Measurements from ENCODE around the gene RALB.
"Not testable (repeated sequence)": the region's sequence is repeated elsewhere in the genome, so short reads cannot be mapped to it uniquely, and the experiment has no call there.

RALB gene

GRCh38 chr2:120255071-120255470 lies 2.4 kb downstream of the RALB start:
- H3K27me3 ChIP-seq (ENCODE audit: insufficient read depth, low read length), result no peaks in the 10 kb centered on the region
- peak overlapping the region; percentile 93; the same call in 1 of the 2 replicates for H3K4me3 ChIP-seq (ENCODE audit: low read depth, low read length)
- H3K4me1 ChIP-seq (ENCODE audit: control insufficient read depth, insufficient read depth, low read length, unreplicated experiment), result peaks cover 27% of the 10 kb centered on the region
- H3K79me2 ChIP-seq (ENCODE audit: control insufficient read depth, insufficient read depth, low read length, unreplicated experiment), result peaks cover 58% of the 10 kb centered on the region
- H3K36me3 ChIP-seq (ENCODE audit: insufficient read depth, low read length), result peaks cover 7% of the 10 kb centered on the region; the same call in 1 of the 2 replicates
- H2AFZ ChIP-seq (ENCODE audit: low read length, unreplicated experiment), result no peak overlapping the region
- H3K27ac ChIP-seq (ENCODE audit: low read depth, low read length), result no peak overlapping the region

- Histone ChIP-seq H3K4me3 (ENCODE audit: low read depth, low read length) (no peak overlapping the region), H3K4me1 (ENCODE audit: control insufficient read depth, insufficient read depth, low read length, unreplicated experiment) (peaks cover 27% of the 10 kb centered on the region), H3K79me2 (ENCODE audit: control insufficient read depth, insufficient read depth, low read length, unreplicated experiment) (peaks cover 68% of the 10 kb centered on the region), H3K27ac (ENCODE audit: low read depth, low read length) (no peak overlapping the region), H2AFZ (ENCODE audit: low read length, unreplicated experiment) (no peak overlapping the region), H3K36me3 (ENCODE audit: insufficient read depth, low read length) (peaks cover 7% of the 10 kb centered on the region; the same call in 1 of the 2 replicates), H3K27me3 (ENCODE audit: insufficient read depth, low read length) (no peaks in the 10 kb centered on the region)
These were observed 3.5 kb downstream of the RALB start for GRCh38 chr2:120255986-120256650.

- Histone ChIP-seq H3K4me3 (ENCODE audit: low read depth, low read length) (no peak overlapping the region), H3K36me3 (ENCODE audit: insufficient read depth, low read length) (peaks cover 7% of the 10 kb centered on the region; the same call in 1 of the 2 replicates), H3K79me2 (ENCODE audit: control insufficient read depth, insufficient read depth, low read length, unreplicated experiment) (peaks cover 74% of the 10 kb centered on the region), H3K4me1 (ENCODE audit: control insufficient read depth, insufficient read depth, low read length, unreplicated experiment) (peaks cover 25% of the 10 kb centered on the region), H2AFZ (ENCODE audit: low read length, unreplicated experiment) (no peak overlapping the region), H3K27ac (ENCODE audit: low read depth, low read length) (no peak overlapping the region), H3K27me3 (ENCODE audit: insufficient read depth, low read length) (no peaks in the 10 kb centered on the region)
These were observed 4.0 kb downstream of the RALB start for GRCh38 chr2:120256651-120257000.

- H3K79me2 ChIP-seq (ENCODE audit: control insufficient read depth, insufficient read depth, low read length, unreplicated experiment), result peaks cover 83% of the 10 kb centered on the region
These were observed 4.9 kb downstream of the RALB start for GRCh38 chr2:120257522-120257921.

GRCh38 chr2:120258196-120258595 lies 5.5 kb downstream of the RALB start:
- Histone ChIP-seq H3K27ac (ENCODE audit: low read depth, low read length) (no peak overlapping the region), H3K79me2 (ENCODE audit: control insufficient read depth, insufficient read depth, low read length, unreplicated experiment) (peaks cover 86% of the 10 kb centered on the region), H3K4me3 (ENCODE audit: low read depth, low read length) (no peak overlapping the region), H2AFZ (ENCODE audit: low read length, unreplicated experiment) (no peak overlapping the region), H3K4me1 (ENCODE audit: control insufficient read depth, insufficient read depth, low read length, unreplicated experiment) (peaks cover 28% of the 10 kb centered on the region), H3K36me3 (ENCODE audit: insufficient read depth, low read length) (peaks cover 7% of the 10 kb centered on the region; the same call in 1 of the 2 replicates), H3K27me3 (ENCODE audit: insufficient read depth, low read length) (no peaks in the 10 kb centered on the region)

More at GRCh38 chr2:120257522-120257921, 4.9 kb downstream of the RALB start:
- peaks cover 27% of the 10 kb centered on the region for H3K4me1 ChIP-seq (ENCODE audit: control insufficient read depth, insufficient read depth, low read length, unreplicated experiment)
- no peak overlapping the region for H2AFZ ChIP-seq (ENCODE audit: low read length, unreplicated experiment)
- H3K36me3 ChIP-seq (ENCODE audit: insufficient read depth, low read length), result peaks cover 7% of the 10 kb centered on the region; the same call in 1 of the 2 replicates
- H3K27me3 ChIP-seq (ENCODE audit: insufficient read depth, low read length), result no peaks in the 10 kb centered on the region
- H3K4me3 ChIP-seq (ENCODE audit: low read depth, low read length), result no peak overlapping the region
- H3K27ac ChIP-seq (ENCODE audit: low read depth, low read length), result no peak overlapping the region

DNA sequence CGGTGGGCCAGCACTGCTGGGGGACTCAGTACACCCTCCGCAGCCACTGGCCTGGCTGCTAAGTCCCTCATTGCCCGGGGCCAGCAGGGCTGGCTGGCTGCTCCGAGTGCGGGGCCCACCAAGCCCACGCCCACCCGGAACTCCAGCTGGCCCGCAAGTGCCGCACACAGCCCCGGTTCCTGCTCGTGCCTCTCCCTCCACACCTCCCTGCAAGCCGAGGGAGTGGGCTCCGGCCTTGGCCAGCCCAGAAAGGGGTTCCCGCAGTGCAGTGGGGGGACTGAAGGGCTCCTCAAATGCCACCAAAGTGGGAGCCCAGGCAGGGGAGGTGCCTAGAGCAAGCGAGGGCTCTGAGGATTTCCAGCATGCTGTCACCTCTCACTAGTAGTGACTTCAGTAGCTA lies 7.3 kb downstream of the RALB start:
- not testable (repeated sequence) for H3K36me3 ChIP-seq (ENCODE audit: insufficient read depth, low read length); H2AFZ ChIP-seq (ENCODE audit: low read length, unreplicated experiment); H3K27ac ChIP-seq (ENCODE audit: low read depth, low read length); H3K27me3 ChIP-seq (ENCODE audit: insufficient read depth, low read length); H3K4me3 ChIP-seq (ENCODE audit: low read depth, low read length)
- Histone ChIP-seq H3K4me1 (ENCODE audit: control insufficient read depth, insufficient read depth, low read length, unreplicated experiment) (peaks cover 19% of the 10 kb centered on the region), H3K79me2 (ENCODE audit: control insufficient read depth, insufficient read depth, low read length, unreplicated experiment) (peaks cover 79% of the 10 kb centered on the region)

- no peak overlapping the region for H2AFZ ChIP-seq (ENCODE audit: low read length, unreplicated experiment)
- no peak overlapping the region for H3K4me3 ChIP-seq (ENCODE audit: low read depth, low read length)
- H3K4me1 ChIP-seq (ENCODE audit: control insufficient read depth, insufficient read depth, low read length, unreplicated experiment), result peaks cover 19% of the 10 kb centered on the region
- H3K79me2 ChIP-seq (ENCODE audit: control insufficient read depth, insufficient read depth, low read length, unreplicated experiment), result peaks cover 79% of the 10 kb centered on the region
- H3K27ac ChIP-seq (ENCODE audit: low read depth, low read length), result no peak overlapping the region
- H3K36me3 ChIP-seq (ENCODE audit: insufficient read depth, low read length), result peaks cover 7% of the 10 kb centered on the region; the same call in 1 of the 2 replicates
- H3K27me3 ChIP-seq (ENCODE audit: insufficient read depth, low read length), result no peaks in the 10 kb centered on the region
These were observed 8.1 kb downstream of the RALB start for GRCh38 chr2:120260736-120261135.

GRCh38 chr2:120261387-120262006 lies 8.8 kb downstream of the RALB start:
- peaks cover 7% of the 10 kb centered on the region; the same call in 1 of the 2 replicates for H3K36me3 ChIP-seq (ENCODE audit: insufficient read depth, low read length)
- peaks cover 17% of the 10 kb centered on the region for H3K4me1 ChIP-seq (ENCODE audit: control insufficient read depth, insufficient read depth, low read length, unreplicated experiment)
- H3K79me2 ChIP-seq (ENCODE audit: control insufficient read depth, insufficient read depth, low read length, unreplicated experiment), result peaks cover 75% of the 10 kb centered on the region
- no peak overlapping the region for H3K27ac ChIP-seq (ENCODE audit: low read depth, low read length)
- no peak overlapping the region for H3K4me3 ChIP-seq (ENCODE audit: low read depth, low read length)
- no peaks in the 10 kb centered on the region for H3K27me3 ChIP-seq (ENCODE audit: insufficient read depth, low read length)
- H2AFZ ChIP-seq (ENCODE audit: low read length, unreplicated experiment), result no peak overlapping the region

GRCh38 chr2:120262150-120262549 lies 9.5 kb downstream of the RALB start:
- Histone ChIP-seq H3K27ac (ENCODE audit: low read depth, low read length) (no peak overlapping the region), H3K4me3 (ENCODE audit: low read depth, low read length) (no peak overlapping the region), H2AFZ (ENCODE audit: low read length, unreplicated experiment) (no peak overlapping the region), H3K4me1 (ENCODE audit: control insufficient read depth, insufficient read depth, low read length, unreplicated experiment) (peaks cover 11% of the 10 kb centered on the region), H3K27me3 (ENCODE audit: insufficient read depth, low read length) (no peaks in the 10 kb centered on the region), H3K79me2 (ENCODE audit: control insufficient read depth, insufficient read depth, low read length, unreplicated experiment) (peaks cover 75% of the 10 kb centered on the region), H3K36me3 (ENCODE audit: insufficient read depth, low read length) (peaks cover 7% of the 10 kb centered on the region; the same call in 1 of the 2 replicates)

DNA sequence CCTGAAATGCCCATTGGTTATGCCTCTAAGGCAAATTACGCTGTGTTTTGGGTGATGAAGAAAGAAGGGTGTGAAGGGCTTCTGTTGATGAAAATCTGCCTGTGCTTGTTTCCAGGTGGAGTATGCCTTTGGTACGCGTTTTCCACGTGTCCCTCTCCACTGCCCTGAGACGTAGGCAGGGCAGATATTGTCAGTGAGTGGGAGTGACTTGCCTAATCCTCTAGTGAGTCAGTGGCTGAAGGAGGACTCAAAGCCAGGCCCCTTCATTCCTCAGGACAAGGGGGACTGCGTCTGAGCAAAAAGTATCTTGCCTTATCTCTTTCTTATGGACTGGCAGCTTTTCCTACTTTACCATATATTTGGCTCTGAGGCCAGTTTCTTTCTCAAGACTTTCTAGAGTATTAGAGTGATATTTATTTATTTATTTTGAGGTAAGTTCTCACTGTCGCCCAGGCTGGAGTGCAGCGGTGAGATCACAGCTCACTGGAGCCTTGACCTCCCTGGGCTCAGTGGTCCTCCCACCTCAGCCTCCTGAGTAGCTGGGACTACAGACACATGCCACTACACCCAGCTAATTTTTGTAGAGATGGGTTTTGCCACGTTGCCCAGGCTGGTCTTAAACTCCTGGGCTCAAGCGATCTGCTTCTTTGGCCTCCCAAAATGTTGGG lies 10.2 kb downstream of the RALB start:
- Histone ChIP-seq H3K27me3 (ENCODE audit: insufficient read depth, low read length) (no peaks in the 10 kb centered on the region), H3K79me2 (ENCODE audit: control insufficient read depth, insufficient read depth, low read length, unreplicated experiment) (peaks cover 72% of the 10 kb centered on the region), H3K4me1 (ENCODE audit: control insufficient read depth, insufficient read depth, low read length, unreplicated experiment) (peaks cover 7% of the 10 kb centered on the region), H2AFZ (ENCODE audit: low read length, unreplicated experiment) (no peak overlapping the region), H3K36me3 (ENCODE audit: insufficient read depth, low read length) (peaks cover 7% of the 10 kb centered on the region; the same call in 1 of the 2 replicates), H3K4me3 (ENCODE audit: low read depth, low read length) (no peak overlapping the region), H3K27ac (ENCODE audit: low read depth, low read length) (no peak overlapping the region)

All from ACC112 (cell line).